GM18499 (cell line): ENCODE data around the gene CMC2.
A peak's percentile ranks its signal among the peaks of the same experiment; 100 is the strongest.

Source experiments
- ATAC-seq: cut with Tn5 transposase; IDR thresholded peaks from one replicate; pipeline ENCODE4 v1.9.1; 2021; ENCODE audit warnings: moderate number of reproducible peaks; ENCODE audit not compliant: insufficient read depth, unreplicated experiment

Gene CMC2

DNA sequence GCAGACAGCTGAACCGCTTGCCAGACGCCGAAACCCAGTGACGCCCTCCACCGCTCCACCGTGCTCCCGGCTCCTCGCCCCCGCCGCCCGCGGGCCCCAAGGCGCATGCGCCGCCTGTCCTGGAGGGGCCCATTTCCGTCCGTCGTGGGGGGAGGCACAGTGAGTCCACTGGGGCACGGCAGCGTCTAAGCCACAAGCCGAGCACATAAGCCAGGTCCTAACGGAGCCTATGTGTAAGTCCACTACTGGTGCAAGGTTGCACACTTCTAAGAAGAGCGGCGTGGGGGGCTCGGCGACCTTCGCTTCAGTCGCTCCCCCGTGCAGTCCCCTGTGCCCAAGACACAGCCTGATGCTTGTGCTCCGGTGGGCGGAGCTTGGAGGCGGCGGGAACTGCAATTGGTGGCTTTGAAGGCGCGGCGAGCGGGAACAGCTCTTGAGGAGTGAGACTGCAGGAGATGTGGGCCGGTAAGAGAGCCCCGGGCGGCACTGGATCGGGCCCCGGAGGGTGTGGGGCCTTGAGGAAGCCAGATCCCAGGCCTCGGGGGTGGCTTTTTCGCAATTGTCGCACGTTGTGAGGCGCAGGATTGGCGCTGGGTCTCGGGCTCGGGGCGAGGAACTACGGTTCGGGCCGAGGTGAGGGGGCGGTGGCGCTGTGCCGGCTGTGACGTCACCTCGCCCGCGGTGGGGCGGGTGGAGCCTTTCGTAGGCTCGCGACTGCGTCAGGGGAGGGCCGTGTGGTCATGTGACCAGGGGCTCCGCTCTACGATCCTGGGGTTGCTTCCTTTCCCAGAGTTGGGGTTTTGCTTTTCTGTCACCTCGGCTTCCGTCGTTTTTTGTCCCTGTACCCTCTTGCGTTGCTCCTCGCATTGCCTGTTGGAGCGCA is at the start of gene CMC2, which contains the start of gene CENPN:
CMC2 (minus strand) TSS at position 73 of the 883 bp plus-strand sequence. CDS start 9,491 bp downstream, outside the sequence.
CENPN (plus strand) TSS at position 402 of the 883 bp plus-strand sequence. CDS start 4,726 bp downstream, outside the sequence.
- peak; percentile 74 for ATAC-seq

DNA sequence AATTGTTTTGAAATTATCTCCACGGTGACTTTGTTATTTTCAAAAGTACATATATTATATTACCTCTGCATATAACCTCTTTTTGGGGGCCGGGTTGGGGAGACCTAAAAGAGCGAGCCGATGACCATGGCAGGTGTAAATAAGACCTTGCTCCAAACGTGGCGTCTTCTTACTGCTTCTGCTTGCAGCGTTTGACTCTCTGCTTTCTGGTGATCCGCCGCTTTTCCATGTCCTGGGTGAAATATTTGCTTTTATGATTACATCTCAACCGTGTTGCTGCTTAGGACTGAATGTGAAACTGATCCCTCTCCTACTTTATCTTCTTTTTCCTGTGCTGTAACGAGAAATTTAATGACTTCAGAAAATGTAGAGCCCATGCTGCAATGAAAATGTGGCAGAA is 47.1 kb upstream of the CMC2 start:
- no peak for ATAC-seq

DNA sequence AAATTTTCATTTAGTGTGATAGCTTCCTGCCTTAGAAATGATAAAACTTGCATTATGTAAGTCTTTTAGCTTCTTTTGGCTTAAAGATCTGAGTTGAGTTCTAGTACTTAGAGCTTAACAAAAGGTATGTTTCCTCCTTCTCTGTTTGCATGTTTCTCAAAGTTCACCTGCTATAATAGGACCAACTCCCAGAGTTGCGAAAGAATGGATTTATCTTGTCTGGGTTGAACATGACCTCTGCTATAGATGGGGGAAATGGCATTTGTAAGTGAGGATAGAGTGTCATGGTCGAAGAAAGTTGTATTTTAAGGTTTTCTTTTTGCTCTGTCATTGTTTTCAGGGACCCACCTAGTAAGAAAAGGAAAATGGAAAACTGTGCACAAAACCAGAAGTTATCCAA is 36.1 kb upstream of the CMC2 start:
- ATAC-seq = no peak

- no peak for ATAC-seq
These were observed 35.0 kb upstream of the CMC2 start for GRCh38 chr16:81041696-81042095.

- no peak for ATAC-seq
These were observed 34.2 kb upstream of the CMC2 start for GRCh38 chr16:81040842-81041241.

DNA sequence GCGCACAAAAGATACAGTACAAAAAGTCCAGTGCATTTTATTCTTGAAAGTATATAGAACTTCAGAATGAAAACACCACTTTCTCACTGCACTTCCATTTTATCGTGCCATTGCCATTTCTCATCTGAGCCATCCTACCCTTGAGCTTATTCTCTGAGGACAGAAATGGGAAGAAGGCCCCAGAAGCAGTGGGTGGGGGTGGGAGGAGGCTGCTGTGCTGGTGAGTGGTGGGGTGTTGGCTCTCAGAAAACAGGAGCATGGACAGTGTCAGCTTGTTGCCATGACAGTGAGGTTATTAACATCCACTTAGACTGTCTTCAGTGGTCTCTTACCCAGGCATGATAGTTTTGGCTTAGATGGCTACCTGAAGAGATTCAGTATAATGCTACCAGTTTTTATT is 33.4 kb upstream of the CMC2 start:
- ATAC-seq = no peak

GRCh38 chr16:81036751-81037350 is 30.2 kb upstream of the CMC2 start:
- ATAC-seq = no peak

DNA sequence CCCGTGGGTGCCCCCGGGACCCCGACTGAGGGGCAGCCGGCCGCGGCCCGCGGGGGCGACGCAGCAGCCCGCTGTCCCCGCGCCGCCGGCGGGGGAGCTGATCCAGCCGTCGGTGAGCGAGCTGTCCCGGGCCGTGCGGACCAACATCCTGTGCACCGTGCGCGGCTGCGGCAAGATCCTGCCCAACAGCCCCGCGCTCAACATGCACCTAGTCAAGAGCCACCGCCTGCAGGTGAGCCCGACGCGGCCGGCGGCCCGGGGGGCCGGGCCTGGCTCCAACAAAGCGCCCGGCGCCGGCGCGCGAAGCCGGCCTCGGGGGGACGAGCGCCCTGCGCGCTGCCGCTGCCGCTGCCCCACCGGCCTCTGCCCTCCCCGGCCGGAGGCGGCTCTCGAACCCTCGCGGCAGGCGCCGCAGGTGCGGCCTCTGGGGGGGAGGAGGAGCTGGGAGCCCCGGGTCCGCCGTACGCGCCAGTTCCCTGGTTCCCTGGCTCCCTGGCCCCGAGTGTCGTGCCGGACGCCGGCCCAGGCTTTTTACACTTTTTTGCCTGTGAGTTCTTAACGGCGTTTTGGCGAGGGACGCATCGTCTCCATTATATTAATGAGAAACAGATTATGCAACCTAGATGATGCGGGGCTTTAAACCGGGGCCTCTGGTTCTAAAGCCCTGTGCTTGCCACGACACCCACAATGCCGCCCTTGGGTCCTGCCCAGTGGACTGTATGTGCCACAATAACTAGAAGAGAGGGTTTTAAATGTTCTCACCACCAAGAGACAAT is 29.5 kb upstream of the CMC2 start:
- ATAC-seq = no peak

DNA sequence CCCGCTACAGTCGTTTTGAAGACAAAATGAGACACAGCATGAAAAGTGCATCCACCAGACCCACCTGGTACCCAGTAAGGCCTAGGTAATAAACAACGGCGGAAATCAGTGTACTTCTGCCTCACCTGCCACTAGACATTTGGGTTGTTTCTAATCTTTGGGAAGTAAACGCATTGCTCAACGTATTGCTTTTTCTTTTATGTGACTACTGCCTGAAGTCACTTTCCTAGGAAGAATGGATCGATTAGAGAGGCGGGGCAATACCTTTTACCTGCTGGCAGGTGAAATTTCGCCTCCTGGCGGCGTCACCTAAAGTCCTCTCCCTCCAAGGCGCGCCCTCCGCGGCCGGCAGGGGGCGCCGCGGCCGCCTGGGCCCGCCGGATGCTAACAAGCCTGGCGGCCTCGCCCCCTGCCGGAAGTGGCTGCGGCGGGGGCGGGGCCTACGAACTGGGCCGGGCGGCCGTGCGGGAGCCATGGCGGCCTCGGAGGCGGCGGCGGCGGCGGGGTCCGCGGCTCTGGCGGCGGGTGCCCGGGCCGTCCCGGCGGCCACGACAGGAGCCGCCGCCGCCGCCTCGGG is 28.8 kb upstream of the CMC2 start, which contains the start of gene ATMIN:
ATMIN (plus strand) TSS at position 445 of the 577 bp plus-strand sequence; CDS start at position 474, 29 bp downstream.
- no peak for ATAC-seq

DNA sequence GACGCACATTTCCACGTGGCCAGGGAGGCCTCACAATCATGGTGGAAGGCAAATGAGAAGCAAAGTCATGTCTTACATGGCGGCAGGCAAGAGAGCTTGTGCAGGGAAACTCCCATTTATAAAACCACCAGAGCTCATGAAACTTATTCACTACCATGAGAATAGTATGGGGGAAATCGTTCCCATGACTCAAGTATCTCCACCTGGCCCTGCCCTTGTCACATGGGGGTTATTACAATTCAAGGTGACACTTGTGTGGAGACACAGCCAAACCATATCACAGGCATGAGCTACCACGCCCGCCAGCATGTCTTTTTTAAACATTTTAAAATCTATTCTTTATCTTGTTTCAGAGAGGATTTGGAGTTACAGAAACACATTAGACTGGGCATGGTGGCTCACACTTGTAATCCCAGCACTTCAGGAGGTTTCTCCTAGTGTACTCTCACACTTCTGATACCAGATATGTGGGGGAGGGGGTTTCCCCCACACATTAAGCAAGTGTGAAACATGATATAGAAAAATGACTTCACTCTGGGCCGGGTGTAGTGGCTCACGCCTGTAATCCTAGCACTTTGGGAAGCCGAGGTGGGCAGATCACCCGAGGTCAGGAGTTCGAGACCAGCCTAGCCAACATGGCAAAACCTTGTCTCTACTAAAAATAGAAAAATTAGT is 23.4 kb upstream of the CMC2 start:
- ATAC-seq = no peak

GRCh38 chr16:81026429-81026828 is 19.7 kb upstream of the CMC2 start:
- ATAC-seq = no peak

DNA sequence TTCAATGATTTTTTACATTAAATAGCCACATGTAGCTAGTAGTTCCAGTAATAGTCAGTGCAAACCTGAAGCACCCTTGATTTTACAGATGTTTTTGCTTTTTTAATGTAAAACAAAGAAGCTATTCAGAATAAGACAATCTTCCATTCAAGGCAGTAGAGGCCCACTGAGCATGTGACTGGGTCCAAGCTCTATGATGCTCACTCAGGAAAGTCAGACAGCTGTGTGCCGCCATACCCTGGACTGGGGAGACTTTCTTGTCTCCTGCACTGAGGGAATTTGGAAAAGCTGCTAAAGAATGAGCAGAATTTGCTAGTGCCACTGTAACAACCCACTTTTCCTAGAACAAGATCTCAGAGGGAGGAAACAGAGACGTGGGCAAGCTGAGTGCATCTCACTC is 11.8 kb upstream of the CMC2 start:
- no peak for ATAC-seq

- ATAC-seq = no peak
These were observed 8.0 kb upstream of the CMC2 start for GRCh38 chr16:81014672-81015071.

DNA sequence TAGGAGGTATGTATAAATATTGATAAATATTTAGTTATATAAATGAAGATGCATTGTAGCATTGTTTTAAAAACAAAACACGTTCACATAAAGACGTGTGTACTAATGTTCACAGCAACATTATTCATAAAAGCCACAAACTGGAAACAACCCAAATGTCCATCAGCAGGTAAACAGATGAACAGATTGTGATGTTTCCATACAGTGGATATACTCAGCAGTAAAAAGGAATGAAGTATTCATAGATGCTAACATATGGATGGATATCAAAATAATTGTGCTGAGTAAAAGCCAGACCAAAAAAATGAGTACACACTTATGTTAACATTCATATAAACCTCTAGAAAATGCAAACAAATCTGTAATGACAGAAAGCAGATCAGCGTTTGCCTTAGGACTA is 6.3 kb upstream of the CMC2 start:
- ATAC-seq = no peak

GRCh38 chr16:81008505-81008789 is 1.8 kb upstream of the CMC2 start:
- ATAC-seq = no peak

DNA sequence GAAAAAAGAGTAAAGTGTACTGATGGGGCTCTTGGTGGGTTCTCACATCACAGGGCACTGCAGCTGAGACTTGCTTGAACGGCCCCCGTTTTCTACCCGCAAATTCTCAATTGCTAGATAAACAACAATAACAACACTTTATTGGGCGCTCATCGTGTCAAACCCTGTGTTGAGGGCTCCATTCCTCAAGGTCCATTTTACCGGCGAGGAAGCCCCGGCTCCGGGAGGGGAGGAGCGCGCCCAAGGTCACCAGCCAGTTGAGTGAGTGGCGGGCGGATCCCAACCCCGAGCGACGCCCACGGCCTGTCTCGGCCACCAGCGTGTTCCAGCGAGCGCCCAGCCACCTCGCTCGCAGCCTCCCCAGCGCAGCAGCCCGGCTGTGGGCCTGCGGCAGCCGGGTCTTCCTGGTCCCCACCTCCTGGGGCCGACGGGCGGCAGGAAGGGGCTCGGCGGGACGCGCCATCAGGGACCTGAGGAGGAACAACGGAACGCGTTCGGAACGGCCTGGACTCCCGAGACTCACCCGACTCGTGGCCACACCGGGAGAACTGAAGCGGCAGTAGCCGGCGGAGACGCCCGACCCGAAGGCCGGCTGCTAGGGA is 373 bp downstream of the CMC2 start:
- peak; percentile 15 for ATAC-seq

DNA sequence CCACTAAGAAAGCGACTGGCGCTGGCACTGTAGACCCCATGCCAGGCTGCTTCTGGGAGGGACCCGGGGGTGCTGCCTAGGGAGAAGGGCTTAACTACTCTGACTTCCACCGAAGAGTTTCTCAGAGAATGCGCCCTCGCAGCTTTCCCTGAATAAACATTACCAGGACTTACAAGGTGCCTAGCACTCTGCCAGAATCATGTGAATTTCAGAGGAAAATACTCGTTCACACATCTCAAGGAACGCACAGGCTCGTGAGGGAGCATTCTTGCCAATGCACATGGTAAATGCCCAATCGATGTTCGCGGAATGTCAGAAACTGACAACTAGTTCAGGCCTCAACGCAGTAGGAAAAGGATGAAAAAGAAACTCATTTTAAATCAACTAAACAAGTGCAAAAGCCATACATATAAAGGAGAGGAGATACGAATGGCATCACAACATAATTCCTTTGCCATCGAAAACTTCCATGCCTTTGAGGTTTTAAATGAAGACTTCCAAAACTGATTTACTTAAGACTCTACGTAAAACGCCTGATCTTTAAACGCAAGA is 999 bp downstream of the CMC2 start:
- no peak for ATAC-seq

GRCh38 chr16:81004646-81005353 is 1.9 kb downstream of the CMC2 start:
- ATAC-seq = no peak
